Upper lobe of left lung (tissue), 6 donors: ENCODE measurements around the gene IQCF2. TPM values are rescaled to one million over a fixed set of nuclear protein-coding genes. Genes with fewer than 3 reads are reported as not detected.
"Not testable (repeated sequence)": the region's sequence is repeated elsewhere in the genome, so short reads cannot be mapped to it uniquely, and the experiment has no call there.

Experiments
- ATAC-seq, 2 donors: fragments of 200-7000 bp; cut with Tn5 transposase; one replicate each; pipeline ENCODE4 v1.9.1; 2022; ENCODE audit warnings: mild to moderate bottlenecking in 2 of 2, moderate library complexity in 2 of 2; ENCODE audit not compliant: low FRiP score in 2 of 2
- DNase-seq, 2 donors: peaks; one replicate each; pipeline ENCODE4 v3.0.0-alpha.2; 2019 to 2020
- H3K27ac ChIP-seq, 4 donors: fragments of 200-600 bp; sonication (generic); one replicate each; pipeline ENCODE4 v1.5.1; 2016 to 2019
- H3K27me3 ChIP-seq, 4 donors: fragments of 200-600 bp; sonication (generic); one replicate each; pipeline ENCODE4 v1.5.1; 2017 to 2019
- H3K36me3 ChIP-seq, 4 donors: fragments of 200-600 bp; sonication (generic); one replicate each; pipeline ENCODE4 v1.5.1; 2016 to 2019
- H3K4me1 ChIP-seq, 4 donors: fragments of 200-600 bp; sonication (generic); one replicate each; pipeline ENCODE4 v1.5.1; 2018 to 2019
- H3K4me3 ChIP-seq, 4 donors: fragments of 200-600 bp; sonication (generic); one replicate each; pipeline ENCODE4 v1.5.1; 2017 to 2019; ENCODE audit warnings: mild to moderate bottlenecking in 2 of 4, moderate library complexity in 1 of 4
- H3K9me3 ChIP-seq, 4 donors: fragments of 200-600 bp; sonication (generic); one replicate each; pipeline ENCODE4 v1.5.1; 2018 to 2019
- CTCF ChIP-seq, 6 experiments: fragments of 450-650 bp in 4 of 6; fragments of 200-600 bp in 2 of 6; sonication (generic) in 2 of 6; IDR thresholded peaks; one replicate each; pipeline ENCODE4 v1.5.1; 2016 to 2019; ENCODE audit warnings: antibody characterized with exemption in 6 of 6
- EP300 ChIP-seq, 4 donors: sonication (generic); formaldehyde crosslinking; IDR thresholded peaks; one replicate each; pipeline ENCODE4 v1.5.1; 2017; ENCODE audit warnings: antibody characterized with exemption in 4 of 4, control low read depth in 2 of 4
- POLR2A ChIP-seq, 4 donors: fragments of 450-650 bp; IDR thresholded peaks; one replicate each; pipeline ENCODE4 v1.5.1; 2016 to 2017; ENCODE audit warnings: antibody characterized with exemption in 4 of 4, mild to moderate bottlenecking in 2 of 4
- POLR2AphosphoS5 ChIP-seq, 2 donors: sonication (generic); formaldehyde crosslinking; IDR thresholded peaks; one replicate each; pipeline ENCODE4 v1.5.1; 2017; ENCODE audit warnings: antibody characterized with exemption in 2 of 2
- WGBS, 2 donors: methylation state at CpG; one replicate each; pipeline ENCODE4 v1.1.5; 2017 to 2018; 5-methylcytosine and 5-hydroxymethylcytosine counted together
- total RNA-seq, 6 donors: library from RNA; depleted of rRNA in 4 of 6; stranded (reverse); fragments of >200 nt in 4 of 6; gene quantifications; one replicate each; pipeline versions ENCODE4 v1.1.0 to v1.2.1, GENCODE V29; 2016 to 2021
- donor health status: DM: no; HTN: no; CAD: no; lungs with moderate emphysema.
- donor health status: DM: no; HTN: yes; CAD: no; lungs with severe emphysema.

The IQCF2 gene
- total RNA-seq, 6 donors from 2014 or later: not detected

- Histone ChIP-seq H3K36me3 (no peaks in the 10 kb centered on the region), H3K4me3 (no peak overlapping the region), H3K9me3 (no peaks in the 10 kb centered on the region), H3K4me1 (no peaks in the 10 kb centered on the region), H3K27ac (no peak overlapping the region), H3K27me3 (no peaks in the 10 kb centered on the region)
- WGBS, 2 donors: 77 to 88% methylated on average over 13 of the region's 13 CpGs
- no peak for TF ChIP-seq POLR2A (IDR thresholded peaks at IDR 0.05)
- TF ChIP-seq CTCF (IDR thresholded peaks at IDR 0.05): no peak
- no peak for TF ChIP-seq POLR2AphosphoS5 (IDR thresholded peaks at IDR 0.05)
- TF ChIP-seq EP300 (IDR thresholded peaks at IDR 0.05): no peak
- peak in 1 of 2 donors; percentile 47 for DNase-seq
- no peak for ATAC-seq
These were observed 1.5 kb downstream of the IQCF2 start for GRCh38 chr3:51862886-51863285.

- H3K9me3 ChIP-seq, DNase-seq, H3K4me3 ChIP-seq, H3K4me1 ChIP-seq, ATAC-seq, H3K27me3 ChIP-seq, H3K36me3 ChIP-seq, H3K27ac ChIP-seq: not testable (repeated sequence)
- WGBS, 2 donors: 88 to 89% methylated on average over 1 of the region's 1 CpG
These were observed 7.5 kb downstream of the IQCF2 start for GRCh38 chr3:51868896-51869295.

DNA sequence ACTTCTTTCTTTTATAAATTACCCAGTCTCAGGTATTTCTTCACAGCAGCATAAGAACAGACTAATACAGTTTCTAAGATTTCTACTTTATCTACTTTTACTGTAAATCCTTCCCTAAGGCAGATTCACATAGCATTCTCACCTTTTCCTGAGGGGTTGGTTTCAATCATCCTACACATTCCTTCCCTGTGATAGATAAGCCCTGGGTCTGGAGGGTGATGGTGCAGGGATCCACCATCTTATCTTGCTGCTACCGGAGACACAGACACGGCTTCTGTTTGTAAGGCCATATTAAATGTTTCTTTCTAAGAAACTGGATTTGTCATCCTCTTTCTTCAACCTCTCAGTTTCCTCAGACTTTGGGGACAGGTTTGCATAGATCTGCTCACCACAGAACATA, 7.9 kb downstream of the IQCF2 start:
- no peaks in the 10 kb centered on the region for H3K27me3 ChIP-seq
- no peak for ATAC-seq
- H3K27ac ChIP-seq: no peak overlapping the region
- TF ChIP-seq EP300 (IDR thresholded peaks at IDR 0.05) (no peak), CTCF (IDR thresholded peaks at IDR 0.05) (no peak), POLR2AphosphoS5 (IDR thresholded peaks at IDR 0.05) (no peak), POLR2A (IDR thresholded peaks at IDR 0.05) (no peak)
- H3K9me3 ChIP-seq: no peaks in the 10 kb centered on the region
- DNase-seq: no peak
- no peaks in the 10 kb centered on the region for H3K36me3 ChIP-seq
- 68 to 69% methylated on average over 2 of the region's 2 CpGs for WGBS, 2 donors
- H3K4me1 ChIP-seq: no peaks in the 10 kb centered on the region
- H3K4me3 ChIP-seq: no peak overlapping the region

- WGBS, 2 donors: 40 to 76% methylated on average over 1 of the region's 1 CpG
- TF ChIP-seq POLR2A (IDR thresholded peaks at IDR 0.05): no peak
- TF ChIP-seq POLR2AphosphoS5 (IDR thresholded peaks at IDR 0.05): no peak
- no peak for TF ChIP-seq EP300 (IDR thresholded peaks at IDR 0.05)
- TF ChIP-seq CTCF (IDR thresholded peaks at IDR 0.05): no peak
- ATAC-seq (no peak), DNase-seq (no peak)
- no peak overlapping the region for H3K4me3 ChIP-seq
- H3K4me1 ChIP-seq: no peaks in the 10 kb centered on the region
- no peaks in the 10 kb centered on the region for H3K27me3 ChIP-seq
- no peaks in the 10 kb centered on the region for H3K9me3 ChIP-seq
- no peak overlapping the region for H3K27ac ChIP-seq
- no peaks in the 10 kb centered on the region for H3K36me3 ChIP-seq
These were observed 11.9 kb downstream of the IQCF2 start for GRCh38 chr3:51873253-51873766.

DNA sequence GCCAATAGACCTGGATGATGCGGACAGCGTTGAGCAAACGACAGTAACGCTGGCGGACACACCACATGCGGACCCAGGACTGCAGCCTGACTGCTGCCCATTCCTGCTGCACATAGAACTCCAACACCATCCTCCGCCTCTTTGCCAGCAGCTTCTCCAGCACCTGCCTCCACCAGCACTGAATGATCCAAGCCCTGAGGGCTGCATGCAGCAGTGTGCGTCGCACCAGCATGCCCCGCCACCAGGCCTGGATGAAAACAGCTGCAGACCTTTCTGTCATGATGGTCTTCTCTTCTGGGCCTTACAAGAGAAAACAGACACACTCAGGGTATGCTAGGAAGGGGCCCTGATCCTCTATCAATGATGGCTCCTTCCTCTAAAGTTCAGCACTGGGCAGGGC, 12.5 kb downstream of the IQCF2 start:
- no peaks in the 10 kb centered on the region for H3K27me3 ChIP-seq
- ATAC-seq (no peak), DNase-seq (peak in 1 of 2 donors; percentile 31)
- no peaks in the 10 kb centered on the region for H3K4me1 ChIP-seq
- no peak overlapping the region for H3K27ac ChIP-seq
- no peak overlapping the region for H3K4me3 ChIP-seq
- no peaks in the 10 kb centered on the region for H3K9me3 ChIP-seq
- H3K36me3 ChIP-seq: no peaks in the 10 kb centered on the region
- TF ChIP-seq CTCF (IDR thresholded peaks at IDR 0.05) (no peak), POLR2AphosphoS5 (IDR thresholded peaks at IDR 0.05) (no peak), EP300 (IDR thresholded peaks at IDR 0.05) (no peak), POLR2A (IDR thresholded peaks at IDR 0.05) (no peak)
- WGBS, 2 donors: 93 to 94% methylated on average over 10 of the region's 10 CpGs
